AG08395 (cell line): ENCODE measurements around the gene AVL9.
"Not testable (repeated sequence)": the region's sequence is repeated elsewhere in the genome, so short reads cannot be mapped to it uniquely, and the experiment has no call there.

Experiments used
- DNase-seq: peaks from one replicate; pipeline ENCODE4 v3.0.0; 2012; ENCODE audit warnings: mixed read lengths, low spot score

Gene AVL9

DNA sequence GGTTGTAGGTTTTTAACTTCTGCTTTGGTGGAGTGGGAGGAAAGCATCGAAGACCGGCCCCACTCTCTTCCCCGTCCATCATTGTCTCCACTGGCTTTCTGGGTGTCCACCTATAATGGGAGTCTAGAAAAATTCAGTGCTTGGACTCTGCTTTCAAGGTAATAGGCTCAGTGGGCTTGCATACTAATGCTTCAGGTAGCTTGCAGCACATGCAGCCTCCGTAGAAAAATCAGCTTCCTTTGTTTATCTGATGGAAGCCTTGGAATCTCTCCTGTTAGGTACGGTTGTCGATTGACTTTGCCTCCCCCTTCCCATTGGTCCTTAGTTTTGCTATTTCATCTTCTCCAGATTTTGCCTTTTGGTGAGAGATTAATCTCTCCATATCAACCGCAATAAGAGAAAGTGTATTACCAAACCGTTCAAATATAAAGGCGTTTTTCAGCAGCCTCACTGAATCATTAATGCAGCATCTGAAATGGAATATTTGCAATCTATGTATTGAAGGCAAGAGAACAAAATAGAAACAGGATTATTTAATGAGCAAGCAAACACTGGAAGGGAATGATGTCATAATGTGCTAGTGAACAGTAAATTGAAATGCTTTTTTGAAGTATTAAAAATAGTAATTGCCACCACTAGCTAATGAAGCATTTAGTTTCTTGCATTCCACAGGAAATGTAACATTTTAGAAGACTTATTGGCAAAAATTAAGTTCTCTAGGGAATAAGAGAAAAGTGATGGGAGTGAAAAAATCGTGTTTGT, 944 bp downstream of the AVL9 start:
- no peak for DNase-seq

- not testable (repeated sequence) for DNase-seq
Measured at GRCh38 chr7:32499755-32500154, 4.5 kb downstream of the AVL9 start.

GRCh38 chr7:32500216-32500615, 4.9 kb downstream of the AVL9 start:
- not testable (repeated sequence) for DNase-seq

DNA sequence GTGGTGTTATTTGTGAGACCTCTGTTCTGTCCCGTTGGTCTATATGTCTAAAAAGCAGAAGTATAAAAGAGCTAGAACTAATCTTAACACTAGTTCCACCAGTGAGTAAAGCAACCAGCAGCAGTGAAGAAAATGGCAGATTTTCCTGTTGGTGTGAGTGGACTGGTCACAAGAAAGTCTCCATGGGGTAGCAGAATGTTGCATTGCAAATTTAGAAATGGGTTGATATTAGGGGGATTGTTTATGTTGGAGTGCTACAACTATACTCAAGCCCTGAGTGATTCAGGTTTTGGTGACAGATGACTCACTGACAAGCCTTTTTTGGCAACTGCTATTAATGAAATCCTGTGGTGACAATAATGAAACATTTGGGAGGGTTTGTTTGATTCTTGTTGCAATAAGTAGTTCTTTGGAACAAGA, 5.6 kb downstream of the AVL9 start:
- DNase-seq = peak; percentile 53

DNA sequence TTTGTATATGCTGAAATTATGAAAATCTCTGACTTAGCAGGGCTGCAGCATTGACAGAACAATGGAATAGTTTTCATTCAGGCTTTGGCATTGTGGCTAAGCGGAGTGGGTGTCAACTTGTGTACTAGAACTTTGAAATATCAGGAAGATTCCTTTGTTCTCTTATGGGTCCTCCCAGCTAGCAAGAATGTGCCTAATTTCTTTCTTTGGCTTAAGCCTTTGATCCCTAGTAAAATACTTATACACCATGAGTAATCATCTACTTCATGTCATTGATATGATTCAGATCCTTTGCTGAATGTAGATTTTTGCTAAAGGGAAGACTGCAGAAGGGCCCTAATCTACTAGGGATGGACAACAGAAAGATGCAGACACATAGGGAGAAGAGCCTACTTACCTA, 6.2 kb downstream of the AVL9 start:
- DNase-seq = peak; percentile 46

DNA sequence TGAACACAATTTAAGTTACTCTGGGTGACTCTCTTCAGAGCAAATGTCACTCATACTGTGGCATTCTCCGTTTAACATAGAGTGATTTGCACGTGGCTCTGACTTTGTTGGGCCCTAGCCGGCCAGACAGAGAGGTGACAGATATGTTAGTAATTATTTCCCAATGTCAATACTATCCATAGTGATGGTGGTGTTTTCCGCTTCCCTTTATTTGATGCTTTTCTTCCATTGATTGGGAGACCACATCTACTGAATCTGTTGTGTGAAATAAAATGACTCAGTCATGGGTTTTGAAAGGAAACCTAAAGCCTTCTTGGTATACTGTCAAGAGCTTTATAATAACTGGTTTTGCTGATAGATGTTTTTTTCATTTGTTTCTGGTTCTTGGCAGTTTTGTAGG, 7.4 kb downstream of the AVL9 start:
- no peak for DNase-seq

GRCh38 chr7:32506266-32507054, 11.2 kb downstream of the AVL9 start:
- peak; percentile 76 for DNase-seq

GRCh38 chr7:32507414-32507813, 12.1 kb downstream of the AVL9 start:
- peak; percentile 6 for DNase-seq

DNA sequence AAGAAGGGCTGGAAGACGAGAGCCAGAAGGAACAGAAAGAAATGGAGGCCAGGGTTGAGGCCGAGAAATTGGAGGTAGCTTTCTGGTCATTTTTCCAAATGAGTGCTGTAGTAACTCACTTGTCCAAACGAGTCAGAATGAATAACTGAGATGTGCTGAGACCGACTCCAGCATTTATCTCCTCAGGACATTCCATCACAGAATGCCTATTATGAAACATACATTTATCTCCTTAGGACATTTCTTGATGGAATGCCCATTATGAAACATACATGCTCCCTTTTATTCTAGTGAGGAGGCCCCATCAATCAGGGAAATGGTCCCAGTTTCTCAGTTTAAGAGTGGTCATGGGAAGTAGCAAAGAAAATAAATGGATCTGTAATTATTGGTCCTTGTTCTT, 16.5 kb downstream of the AVL9 start:
- DNase-seq = no peak

- no peak for DNase-seq
Measured at GRCh38 chr7:32513210-32513609, 17.9 kb downstream of the AVL9 start.

GRCh38 chr7:32515890-32516550, 20.7 kb downstream of the AVL9 start:
- no peak for DNase-seq

DNA sequence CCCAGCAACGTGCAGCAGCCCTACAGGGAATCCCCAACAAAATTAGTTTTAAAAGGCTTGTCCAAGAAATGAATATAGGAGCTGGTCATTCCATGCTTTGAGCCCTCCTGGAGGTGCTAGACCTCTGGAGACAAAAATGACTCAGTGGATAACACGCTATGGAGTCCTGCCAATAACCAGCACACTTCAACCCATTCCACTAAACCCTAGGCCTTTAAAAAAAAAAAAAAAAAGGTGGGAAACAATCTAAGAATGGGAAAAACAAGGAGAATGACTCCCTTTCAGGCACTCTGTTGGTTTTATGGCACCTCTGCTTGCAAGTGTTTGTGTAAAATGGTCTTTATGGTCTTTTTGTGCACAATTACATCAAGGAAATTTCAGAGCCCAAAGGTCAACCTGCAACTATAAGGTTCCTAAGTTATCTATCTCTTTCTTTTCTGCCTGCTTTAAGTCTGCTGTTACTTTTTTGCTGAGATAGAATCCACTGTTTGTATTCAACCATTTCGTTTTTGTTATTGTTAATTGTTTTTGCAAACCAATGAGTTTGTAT, 21.3 kb downstream of the AVL9 start:
- no peak for DNase-seq

DNA sequence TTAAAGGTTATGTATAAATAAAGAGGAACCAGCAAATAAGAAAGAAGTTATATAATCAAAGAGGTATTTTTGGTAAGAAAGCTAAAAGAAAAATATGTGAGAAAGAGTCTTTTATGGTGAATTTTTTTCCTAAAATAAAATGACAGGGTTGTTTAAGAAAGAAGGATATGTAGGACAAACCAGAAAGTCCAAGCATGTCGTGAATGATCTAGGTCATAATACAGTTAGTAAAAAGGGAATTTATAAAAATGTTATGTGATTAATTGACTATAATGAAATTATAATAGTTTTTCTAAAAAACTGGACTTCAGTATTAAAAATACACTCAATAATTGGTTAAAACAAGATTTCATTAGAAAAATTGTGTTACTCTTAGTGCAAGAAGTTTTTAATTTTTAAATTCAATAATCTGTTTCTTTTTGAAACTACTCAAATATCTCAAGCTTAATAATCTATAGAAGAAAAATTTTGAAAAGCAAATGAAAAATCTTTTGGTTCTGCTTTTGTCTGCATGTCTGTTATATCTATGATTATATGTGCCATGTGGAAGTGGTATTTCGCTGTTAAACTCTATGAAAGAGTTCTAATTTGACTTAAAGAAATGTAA, 23.3 kb downstream of the AVL9 start:
- DNase-seq = no peak

DNA sequence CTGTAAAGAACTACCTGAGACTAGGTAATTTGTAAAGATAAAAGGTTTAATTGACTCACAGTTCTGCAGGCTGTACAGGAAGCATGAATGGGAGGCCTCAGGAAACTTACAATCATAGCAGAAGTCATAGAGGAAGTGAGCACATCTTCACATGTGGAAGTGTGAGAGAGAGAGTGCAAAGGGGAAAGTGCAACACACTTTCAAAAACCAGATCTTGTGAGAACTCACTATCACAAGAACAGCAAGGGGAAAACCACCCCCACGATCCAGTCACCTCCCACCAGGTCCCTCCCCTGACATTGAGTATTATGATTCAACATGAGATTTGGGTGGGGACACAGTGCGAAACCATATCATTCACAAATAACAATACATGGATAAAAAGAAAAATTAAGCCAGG, 24.5 kb downstream of the AVL9 start:
- no peak for DNase-seq

DNA sequence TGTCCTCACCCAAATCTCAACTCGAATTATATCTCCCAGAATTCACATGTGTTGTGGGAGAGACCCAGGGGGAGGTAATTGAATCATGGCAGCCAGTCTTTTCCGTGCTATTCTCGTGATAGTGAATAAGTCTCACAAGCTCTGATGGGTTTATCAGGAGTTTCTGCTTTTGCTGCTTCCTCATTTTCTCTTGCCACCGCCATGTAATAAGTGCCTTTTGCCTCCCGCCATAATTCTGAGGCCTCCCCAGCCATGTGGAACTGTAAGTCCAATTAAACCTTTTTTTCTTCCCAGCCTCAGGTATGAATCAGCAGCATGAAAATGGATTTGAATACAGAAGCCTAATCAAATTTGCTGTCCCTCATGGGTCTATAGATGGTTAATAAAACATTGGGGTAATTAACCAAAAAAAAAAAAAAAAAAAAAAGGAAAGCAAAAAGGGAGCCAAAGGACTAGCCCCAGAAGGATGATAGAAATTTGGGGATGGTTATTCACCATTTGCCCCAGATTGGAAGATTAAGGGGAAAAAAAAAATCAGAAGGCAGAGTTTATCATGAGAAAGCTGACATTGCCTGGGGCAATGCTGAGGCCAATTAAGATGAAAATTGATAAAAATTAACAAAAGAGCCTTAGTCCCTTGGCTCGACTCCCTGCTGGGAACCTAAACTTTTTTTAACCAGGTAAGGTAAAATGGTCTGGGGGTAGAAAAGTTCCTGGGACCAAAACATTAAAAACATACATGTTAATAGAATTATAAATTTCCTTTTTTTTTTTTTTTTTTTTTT, 27.6 kb downstream of the AVL9 start:
- DNase-seq = no peak

DNA sequence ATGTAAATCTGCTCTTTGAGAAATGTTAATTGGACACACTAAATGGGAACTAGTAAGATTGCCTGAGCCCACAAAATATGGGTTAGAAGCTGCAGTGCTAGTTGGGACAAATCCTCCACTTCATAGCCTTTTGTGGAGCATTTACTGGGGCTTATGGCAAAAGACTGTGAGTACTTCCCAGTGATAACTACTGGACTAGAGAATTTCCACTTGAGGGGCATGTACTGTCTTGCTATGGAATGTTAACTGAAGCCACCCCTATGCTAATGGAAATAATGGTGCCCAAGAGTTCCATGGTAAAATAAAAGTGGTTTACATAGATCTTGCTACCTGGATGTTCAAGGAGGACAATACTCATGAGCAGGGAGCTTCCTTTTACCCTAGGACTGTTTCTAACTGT, 29.3 kb downstream of the AVL9 start:
- DNase-seq = no peak

DNA sequence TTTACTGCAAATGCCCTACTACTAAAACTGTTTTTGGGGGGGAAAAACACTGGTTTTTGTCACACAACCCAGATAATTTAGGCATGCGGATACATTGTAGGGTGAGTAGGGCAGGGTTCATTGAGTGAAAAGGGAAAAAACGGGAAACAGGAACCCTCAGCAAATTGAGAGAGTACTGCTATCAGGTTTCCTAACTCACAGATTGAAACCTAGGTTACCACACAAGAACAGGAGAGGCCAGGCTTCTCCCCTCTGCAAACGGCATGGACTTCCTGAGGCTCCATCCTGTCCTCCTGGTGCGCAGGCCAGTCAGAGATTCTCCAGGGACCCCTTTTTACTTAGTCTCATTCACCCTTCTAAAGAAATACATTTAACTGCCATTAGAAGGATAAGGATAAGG, 30.6 kb downstream of the AVL9 start:
- no peak for DNase-seq

- no peak for DNase-seq
Measured at GRCh38 chr7:32531402-32531801, 36.1 kb downstream of the AVL9 start.

DNA sequence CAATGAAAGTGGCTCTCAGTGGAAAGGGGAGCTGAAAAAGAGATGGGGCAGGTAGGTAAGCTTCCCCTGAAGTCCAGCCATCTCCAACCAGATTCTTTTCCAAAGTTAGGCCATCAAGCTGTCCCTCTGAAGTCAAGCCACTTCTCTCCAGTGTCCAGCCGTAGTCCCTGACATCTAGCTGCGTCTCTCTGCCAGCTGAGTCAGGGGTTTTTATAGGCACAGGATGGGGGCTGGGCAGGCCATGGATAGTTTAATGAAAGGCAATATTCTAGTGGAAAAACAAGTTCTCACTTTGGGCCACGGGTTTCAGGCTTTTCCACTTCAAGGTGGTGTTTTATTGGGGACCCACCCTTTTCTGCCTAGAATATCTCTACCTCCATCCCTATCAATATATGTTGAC, 36.8 kb downstream of the AVL9 start:
- DNase-seq = no peak

DNA sequence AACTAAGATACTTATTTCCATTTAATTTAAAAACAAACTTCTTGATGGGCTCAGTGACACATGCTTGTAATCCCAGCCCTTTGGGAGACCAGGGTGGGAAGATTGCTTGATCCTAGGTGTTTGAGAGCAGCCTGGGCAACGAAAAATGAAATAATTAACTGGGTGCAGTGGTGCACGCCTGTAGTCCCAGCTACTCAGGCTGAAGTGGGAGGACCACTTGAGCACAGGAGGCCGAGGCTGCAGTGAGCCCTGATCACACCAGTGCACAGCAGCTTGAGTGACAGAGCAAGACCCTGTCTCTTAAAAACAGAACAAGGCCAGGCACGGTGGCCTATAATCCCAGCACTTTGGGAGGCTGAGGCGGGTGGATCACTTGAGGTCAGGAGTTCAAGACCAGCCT, 37.4 kb downstream of the AVL9 start:
- DNase-seq = no peak

GRCh38 chr7:32533276-32534029, 38.2 kb downstream of the AVL9 start:
- no peak for DNase-seq
